GM20000 (cell line): ENCODE data around the gene SLC35F6.
A peak's percentile ranks its signal among the peaks of the same experiment; 100 is the strongest.

ENCODE experiments used
- DNase-seq: peaks from one replicate; pipeline ENCODE4 v3.0.0; 2012; ENCODE audit warnings: low spot score
- TF ChIP-seq, protein P1 (sequence below): IDR thresholded peaks from 2 replicates; pipeline ENCODE4 v1.5.1; 2012; ENCODE audit warnings: mild to moderate bottlenecking, control low read depth; ENCODE audit errors: extremely low read depth, missing control alignments

The SLC35F6 gene

GRCh38 chr2:26764078-26764887 is at the start of gene SLC35F6:
Gene SLC35F6, plus strand, starts transcription at chr2:26764284. Its CDS starts 66 bp downstream, at chr2:26764350.
- TF ChIP-seq, protein P1, sequence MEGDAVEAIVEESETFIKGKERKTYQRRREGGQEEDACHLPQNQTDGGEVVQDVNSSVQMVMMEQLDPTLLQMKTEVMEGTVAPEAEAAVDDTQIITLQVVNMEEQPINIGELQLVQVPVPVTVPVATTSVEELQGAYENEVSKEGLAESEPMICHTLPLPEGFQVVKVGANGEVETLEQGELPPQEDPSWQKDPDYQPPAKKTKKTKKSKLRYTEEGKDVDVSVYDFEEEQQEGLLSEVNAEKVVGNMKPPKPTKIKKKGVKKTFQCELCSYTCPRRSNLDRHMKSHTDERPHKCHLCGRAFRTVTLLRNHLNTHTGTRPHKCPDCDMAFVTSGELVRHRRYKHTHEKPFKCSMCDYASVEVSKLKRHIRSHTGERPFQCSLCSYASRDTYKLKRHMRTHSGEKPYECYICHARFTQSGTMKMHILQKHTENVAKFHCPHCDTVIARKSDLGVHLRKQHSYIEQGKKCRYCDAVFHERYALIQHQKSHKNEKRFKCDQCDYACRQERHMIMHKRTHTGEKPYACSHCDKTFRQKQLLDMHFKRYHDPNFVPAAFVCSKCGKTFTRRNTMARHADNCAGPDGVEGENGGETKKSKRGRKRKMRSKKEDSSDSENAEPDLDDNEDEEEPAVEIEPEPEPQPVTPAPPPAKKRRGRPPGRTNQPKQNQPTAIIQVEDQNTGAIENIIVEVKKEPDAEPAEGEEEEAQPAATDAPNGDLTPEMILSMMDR, result no peak
- peak; percentile 92 for DNase-seq

DNA sequence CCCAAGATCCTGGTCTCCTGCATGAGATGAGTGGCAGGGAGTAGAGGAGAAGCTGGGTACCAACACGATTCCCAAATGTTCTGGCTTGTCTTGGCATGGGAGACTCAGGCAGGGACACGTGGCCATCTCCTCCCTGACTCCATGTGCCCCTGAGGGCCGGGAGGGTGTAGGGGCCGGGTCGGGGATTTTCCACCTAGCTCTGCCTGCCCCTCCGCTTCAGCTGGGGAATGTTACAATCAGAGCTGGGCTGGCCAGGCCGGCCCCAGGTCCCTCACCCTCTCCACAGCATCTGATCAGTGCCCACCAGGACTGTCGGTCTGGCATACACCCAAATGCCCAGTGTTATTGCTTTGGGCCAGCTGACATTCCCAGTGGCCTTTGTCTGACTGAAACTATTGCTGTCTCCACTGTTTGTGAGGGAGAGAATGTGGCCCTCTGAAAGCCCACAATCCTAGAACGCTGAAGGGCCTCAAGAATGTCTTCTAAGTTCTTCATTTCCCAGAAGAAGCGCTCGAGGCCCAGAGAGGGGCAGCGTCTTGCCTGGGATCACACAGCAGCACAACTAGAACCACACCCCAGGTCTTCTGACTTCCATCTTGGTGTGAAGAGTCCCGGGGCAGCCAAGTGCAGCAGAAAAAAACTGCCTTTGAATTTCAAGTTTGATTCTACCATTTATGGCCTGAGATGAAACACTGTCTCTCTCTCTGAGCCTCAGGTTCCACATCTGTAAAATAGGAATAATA is 48.4 kb upstream of the SLC35F6 start:
- no peak for DNase-seq
- TF ChIP-seq, protein P1, result no peak

DNA sequence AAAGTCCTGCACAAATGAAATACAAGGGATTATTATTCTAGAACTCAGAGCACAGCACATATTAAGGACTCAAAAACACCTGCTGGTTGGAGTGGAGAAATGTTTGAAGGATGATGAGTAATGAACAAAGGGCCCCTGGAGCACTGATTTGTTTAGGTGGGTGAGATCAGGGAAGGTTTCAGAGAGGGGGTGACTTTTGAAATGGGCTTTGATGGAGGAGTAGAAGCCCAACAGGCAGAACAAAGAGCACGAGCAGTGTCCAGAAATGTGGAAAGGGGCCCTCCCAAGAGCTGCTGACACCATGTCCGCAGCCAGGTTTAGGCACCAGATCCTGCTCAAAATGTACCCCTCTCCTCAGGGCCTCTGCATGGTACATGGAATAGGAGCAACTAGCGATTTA is 47.7 kb upstream of the SLC35F6 start:
- DNase-seq, result no peak
- TF ChIP-seq, protein P1, result no peak

DNA sequence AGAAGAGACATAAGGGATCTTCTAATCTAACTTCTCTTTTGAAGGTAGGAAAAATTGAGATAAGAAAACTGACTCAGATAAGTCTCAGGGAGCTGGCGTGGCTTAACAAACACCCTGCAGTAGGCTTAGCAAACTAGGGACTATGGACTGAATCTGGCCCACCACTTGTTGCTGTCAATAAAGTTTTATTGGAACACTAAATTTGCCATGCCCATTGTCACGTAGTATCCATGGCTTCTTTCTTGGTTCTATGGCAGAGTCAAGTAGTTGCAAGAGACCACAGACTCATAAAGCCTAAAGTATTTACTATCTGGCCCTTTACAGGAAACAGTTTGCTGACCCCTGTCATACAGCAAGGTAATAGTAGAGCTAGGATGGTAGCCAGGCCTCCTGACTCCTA is 47.3 kb upstream of the SLC35F6 start:
- DNase-seq, result no peak
- TF ChIP-seq, protein P1, result no peak

DNA sequence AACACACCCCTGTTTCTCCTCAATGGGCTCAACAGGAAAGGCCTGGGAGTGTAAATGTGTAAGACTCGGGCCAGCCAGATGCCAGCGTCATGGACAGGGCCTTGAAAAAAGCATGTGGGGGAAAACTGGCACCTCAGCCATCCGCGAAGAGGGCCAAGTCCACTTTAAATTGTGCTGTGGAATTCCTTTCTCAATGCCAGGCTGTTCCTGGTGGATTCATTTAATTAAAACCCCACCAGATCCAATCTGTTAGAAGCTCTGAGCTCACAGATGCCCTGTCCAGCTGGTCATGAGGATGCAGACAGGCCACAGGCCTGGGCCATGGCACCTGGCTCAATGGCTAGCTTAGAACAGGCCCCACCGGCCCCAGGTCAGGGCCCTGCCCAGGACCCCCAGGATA is 46.7 kb upstream of the SLC35F6 start:
- TF ChIP-seq, protein P1, result no peak
- DNase-seq, result no peak

DNA sequence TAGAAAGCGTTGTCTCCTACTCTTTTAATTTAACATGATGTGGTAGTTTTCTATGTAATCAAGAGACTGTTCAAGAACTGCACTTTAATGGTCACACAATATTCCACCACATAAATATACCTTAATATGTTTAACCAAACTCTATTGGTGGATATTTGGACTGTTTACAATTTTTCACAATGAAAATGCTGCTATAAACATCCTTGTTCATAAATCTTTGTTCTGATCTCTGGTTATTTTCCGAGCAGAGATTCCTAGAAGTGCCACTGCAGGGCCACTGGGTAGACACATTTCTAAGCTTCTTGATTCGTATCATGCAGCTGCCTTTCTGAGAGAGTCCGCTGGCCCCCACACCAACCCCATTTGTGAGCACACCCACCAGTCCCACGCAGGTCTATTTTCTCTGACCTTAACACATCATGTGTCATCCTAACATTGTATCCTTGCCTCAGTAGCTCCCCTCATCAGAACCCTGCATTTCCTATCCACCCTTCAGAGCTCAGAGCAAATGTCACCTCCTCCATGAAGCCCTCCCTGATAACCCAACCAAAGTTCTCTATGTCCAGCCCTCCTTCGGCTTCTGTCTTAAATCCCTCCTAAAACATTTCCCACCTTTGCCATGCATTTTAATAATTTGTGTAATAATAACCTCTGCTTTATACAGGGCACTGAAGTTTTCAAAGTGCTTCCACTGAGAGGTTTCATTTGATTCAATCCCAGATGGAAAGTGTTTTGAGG is 45.0 kb upstream of the SLC35F6 start:
- TF ChIP-seq, protein P1, result no peak
- no peak for DNase-seq
